Measurements from ENCODE around the gene PLCB4.

GRCh38 chr20:9474835-9475415 is 406.0 kb downstream of the PLCB4 start:
- TF ChIP-seq, protein P1, sequence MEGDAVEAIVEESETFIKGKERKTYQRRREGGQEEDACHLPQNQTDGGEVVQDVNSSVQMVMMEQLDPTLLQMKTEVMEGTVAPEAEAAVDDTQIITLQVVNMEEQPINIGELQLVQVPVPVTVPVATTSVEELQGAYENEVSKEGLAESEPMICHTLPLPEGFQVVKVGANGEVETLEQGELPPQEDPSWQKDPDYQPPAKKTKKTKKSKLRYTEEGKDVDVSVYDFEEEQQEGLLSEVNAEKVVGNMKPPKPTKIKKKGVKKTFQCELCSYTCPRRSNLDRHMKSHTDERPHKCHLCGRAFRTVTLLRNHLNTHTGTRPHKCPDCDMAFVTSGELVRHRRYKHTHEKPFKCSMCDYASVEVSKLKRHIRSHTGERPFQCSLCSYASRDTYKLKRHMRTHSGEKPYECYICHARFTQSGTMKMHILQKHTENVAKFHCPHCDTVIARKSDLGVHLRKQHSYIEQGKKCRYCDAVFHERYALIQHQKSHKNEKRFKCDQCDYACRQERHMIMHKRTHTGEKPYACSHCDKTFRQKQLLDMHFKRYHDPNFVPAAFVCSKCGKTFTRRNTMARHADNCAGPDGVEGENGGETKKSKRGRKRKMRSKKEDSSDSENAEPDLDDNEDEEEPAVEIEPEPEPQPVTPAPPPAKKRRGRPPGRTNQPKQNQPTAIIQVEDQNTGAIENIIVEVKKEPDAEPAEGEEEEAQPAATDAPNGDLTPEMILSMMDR (IDR thresholded peaks at IDR 0.05) = no peak
- TF ChIP-seq POLR2A (IDR thresholded peaks at IDR 0.05) = no peak
- no peak for TF ChIP-seq EP300 (IDR thresholded peaks at IDR 0.05; ENCODE audit: low read depth)
- no peak for TF ChIP-seq POLR2AphosphoS5 (IDR thresholded peaks at IDR 0.05)

Data from transverse colon (tissue), 4 donors.